Esophagus muscularis mucosa (tissue), 4 donors: ENCODE results near the gene SLIT1. TPM values are rescaled to one million over a fixed set of nuclear protein-coding genes. Genes with fewer than 3 reads are reported as not detected.

Source experiments
- DNase-seq: peaks from one replicate; pipeline ENCODE4 v3.0.0-alpha.2; 2017; ENCODE audit errors: extremely low spot score
- H3K27ac ChIP-seq, 4 donors: fragments of 200-600 bp; sonication (generic); replicated peaks in 1 of 4; 1 replicate in 3 of 4; 2 replicates in 1 of 4; pipeline ENCODE4 v1.5.1; 2016 to 2019; ENCODE audit warnings: mild to moderate bottlenecking in 1 of 4
- H3K27me3 ChIP-seq, 4 donors: fragments of 200-600 bp; sonication (generic); one replicate each; pipeline versions ENCODE4 v1.5.1 to v1.6.0; 2016 to 2019
- H3K36me3 ChIP-seq, 4 donors: fragments of 200-600 bp; sonication (generic); one replicate each; pipeline ENCODE4 v1.5.1; 2016 to 2019
- H3K4me1 ChIP-seq, 4 donors: fragments of 200-600 bp; sonication (generic); one replicate each; pipeline ENCODE4 v1.5.1; 2016 to 2019
- H3K4me3 ChIP-seq, 4 donors: fragments of 200-600 bp; sonication (generic); 1 replicate in 2 of 4; 2 replicates in 2 of 4; pipeline ENCODE4 v1.5.1; 2016 to 2019; ENCODE audit warnings: mild to moderate bottlenecking in 4 of 4, moderate library complexity in 1 of 4
- H3K9me3 ChIP-seq, 4 donors: fragments of 200-600 bp; sonication (generic); 1 replicate in 3 of 4; 2 replicates in 1 of 4; pipeline ENCODE4 v1.5.1; 2016 to 2019
- EP300 ChIP-seq: sonication (generic); formaldehyde crosslinking; IDR thresholded peaks from one replicate; pipeline ENCODE4 v1.6.1; 2017; ENCODE audit warnings: antibody characterized with exemption
- POLR2A ChIP-seq: fragments of 450-650 bp; IDR thresholded peaks from one replicate; pipeline ENCODE4 v1.6.1; 2017; ENCODE audit warnings: antibody characterized with exemption, moderate library complexity, mild to moderate bottlenecking, low read depth
- POLR2AphosphoS5 ChIP-seq, 2 donors: sonication (generic); formaldehyde crosslinking; IDR thresholded peaks; one replicate each; pipeline ENCODE4 v1.6.1; 2017; ENCODE audit warnings: antibody characterized with exemption in 2 of 2
- WGBS: methylation state at CpG from one replicate; pipeline ENCODE4 v1.1.5; 2018; 5-methylcytosine and 5-hydroxymethylcytosine counted together
- intact Hi-C: fragments of 100-400 bp; cut with DNase I; formaldehyde crosslinking; loops from one replicate; pipeline ENCODE4 v1.15.1; 2023
- total RNA-seq, 4 donors: library from RNA; depleted of rRNA; stranded (reverse); fragments of >200 nt; gene quantifications; one replicate each; pipeline versions ENCODE4 v1.1.0 to v1.2.1, GENCODE V29; 2016
- TF ChIP-seq, protein P1 (sequence below), 3 experiments: fragments of 200-600 bp in 2 of 3; fragments of 450-650 bp in 1 of 3; sonication (generic) in 2 of 3; IDR thresholded peaks; one replicate each; pipeline ENCODE4 v1.5.1; 2017 to 2019; ENCODE audit warnings: antibody characterized with exemption in 3 of 3, mild to moderate bottlenecking in 2 of 3, moderate library complexity in 1 of 3

The SLIT1 gene
- total RNA-seq, 4 donors from 2014 or later = 0.13 to 0.42 (median 0.31) TPM

DNA sequence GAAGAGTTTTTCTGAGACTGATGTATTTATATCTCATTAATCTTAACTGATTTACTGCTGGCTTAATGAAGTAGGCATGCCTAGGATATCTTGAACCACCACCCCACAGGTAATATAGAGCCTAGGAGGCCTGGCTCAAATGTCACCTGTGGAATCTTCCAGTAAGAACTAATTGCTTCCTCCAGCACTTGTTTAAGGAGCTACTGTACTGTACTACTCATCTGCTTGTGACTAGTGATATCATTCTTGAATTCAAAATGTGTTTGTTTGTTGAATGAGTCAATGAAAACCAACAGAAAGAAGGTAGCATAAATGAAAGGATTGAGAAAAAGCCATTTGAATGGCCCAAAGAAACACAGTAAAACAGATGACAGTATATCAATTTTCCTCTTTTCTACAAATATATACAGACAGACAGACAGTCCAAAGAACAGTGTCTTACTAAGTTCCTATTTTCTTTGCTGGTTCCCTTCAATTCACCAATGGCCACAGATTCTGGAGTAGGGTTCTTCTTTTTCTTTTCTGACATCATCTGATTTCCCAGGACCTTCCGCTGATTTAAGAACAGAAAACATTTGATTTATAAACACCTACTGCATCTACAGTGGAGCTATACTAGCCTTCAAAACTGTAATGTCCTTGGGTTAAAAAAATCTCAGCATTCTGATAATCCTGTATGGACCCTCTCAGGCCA is 43.7 kb upstream of the SLIT1 start:
- Histone ChIP-seq H3K9me3 (no peaks in the 10 kb centered on the region), H3K36me3 (peaks cover 19 to 62% (median 33%) of the 10 kb centered on the region in 4 donors), H3K4me1 (no peaks in the 10 kb centered on the region), H3K27me3 (no peaks in the 10 kb centered on the region), H3K27ac (no peak overlapping the region), H3K4me3 (no peak overlapping the region)
- WGBS = 91% methylated on average over 1 of the region's 1 CpG
- TF ChIP-seq, protein P1, sequence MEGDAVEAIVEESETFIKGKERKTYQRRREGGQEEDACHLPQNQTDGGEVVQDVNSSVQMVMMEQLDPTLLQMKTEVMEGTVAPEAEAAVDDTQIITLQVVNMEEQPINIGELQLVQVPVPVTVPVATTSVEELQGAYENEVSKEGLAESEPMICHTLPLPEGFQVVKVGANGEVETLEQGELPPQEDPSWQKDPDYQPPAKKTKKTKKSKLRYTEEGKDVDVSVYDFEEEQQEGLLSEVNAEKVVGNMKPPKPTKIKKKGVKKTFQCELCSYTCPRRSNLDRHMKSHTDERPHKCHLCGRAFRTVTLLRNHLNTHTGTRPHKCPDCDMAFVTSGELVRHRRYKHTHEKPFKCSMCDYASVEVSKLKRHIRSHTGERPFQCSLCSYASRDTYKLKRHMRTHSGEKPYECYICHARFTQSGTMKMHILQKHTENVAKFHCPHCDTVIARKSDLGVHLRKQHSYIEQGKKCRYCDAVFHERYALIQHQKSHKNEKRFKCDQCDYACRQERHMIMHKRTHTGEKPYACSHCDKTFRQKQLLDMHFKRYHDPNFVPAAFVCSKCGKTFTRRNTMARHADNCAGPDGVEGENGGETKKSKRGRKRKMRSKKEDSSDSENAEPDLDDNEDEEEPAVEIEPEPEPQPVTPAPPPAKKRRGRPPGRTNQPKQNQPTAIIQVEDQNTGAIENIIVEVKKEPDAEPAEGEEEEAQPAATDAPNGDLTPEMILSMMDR (IDR thresholded peaks at IDR 0.05) = no peak
- TF ChIP-seq EP300 = no peak
- no peak for TF ChIP-seq POLR2A
- TF ChIP-seq POLR2AphosphoS5 (IDR thresholded peaks at IDR 0.05) = no peak
- intact Hi-C loops = no loop called here
- no peak for DNase-seq

DNA sequence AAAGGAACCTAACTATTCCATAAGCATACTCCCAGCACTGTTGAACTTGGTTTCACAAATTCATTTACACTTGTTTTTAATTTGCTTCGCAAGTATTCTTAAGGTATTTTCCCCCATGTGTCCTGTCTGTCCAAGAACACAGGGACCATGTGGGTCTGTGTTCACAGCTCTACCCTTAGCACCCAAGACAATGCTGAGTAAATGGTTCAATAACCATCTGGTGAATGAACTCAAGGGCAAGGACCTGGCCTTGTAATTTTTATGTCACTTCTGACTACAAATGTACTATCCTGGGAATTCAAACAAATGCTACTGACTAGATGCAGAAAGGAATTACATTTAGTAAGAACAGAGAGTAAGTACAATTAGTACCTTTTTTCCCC is 43.0 kb upstream of the SLIT1 start:
- DNase-seq = no peak
- TF ChIP-seq POLR2AphosphoS5 (IDR thresholded peaks at IDR 0.05) = no peak
- no peak for TF ChIP-seq POLR2A
- TF ChIP-seq EP300 = no peak
- TF ChIP-seq, protein P1 (IDR thresholded peaks at IDR 0.05) = no peak
- 96% methylated on average over 1 of the region's 1 CpG for WGBS
- H3K36me3 ChIP-seq = peaks cover 19 to 60% (median 33%) of the 10 kb centered on the region in 4 donors
- intact Hi-C loops = no loop called here
- no peaks in the 10 kb centered on the region for H3K4me1 ChIP-seq
- no peaks in the 10 kb centered on the region for H3K27me3 ChIP-seq
- H3K27ac ChIP-seq = no peak overlapping the region
- H3K9me3 ChIP-seq = no peaks in the 10 kb centered on the region
- no peak overlapping the region for H3K4me3 ChIP-seq

DNA sequence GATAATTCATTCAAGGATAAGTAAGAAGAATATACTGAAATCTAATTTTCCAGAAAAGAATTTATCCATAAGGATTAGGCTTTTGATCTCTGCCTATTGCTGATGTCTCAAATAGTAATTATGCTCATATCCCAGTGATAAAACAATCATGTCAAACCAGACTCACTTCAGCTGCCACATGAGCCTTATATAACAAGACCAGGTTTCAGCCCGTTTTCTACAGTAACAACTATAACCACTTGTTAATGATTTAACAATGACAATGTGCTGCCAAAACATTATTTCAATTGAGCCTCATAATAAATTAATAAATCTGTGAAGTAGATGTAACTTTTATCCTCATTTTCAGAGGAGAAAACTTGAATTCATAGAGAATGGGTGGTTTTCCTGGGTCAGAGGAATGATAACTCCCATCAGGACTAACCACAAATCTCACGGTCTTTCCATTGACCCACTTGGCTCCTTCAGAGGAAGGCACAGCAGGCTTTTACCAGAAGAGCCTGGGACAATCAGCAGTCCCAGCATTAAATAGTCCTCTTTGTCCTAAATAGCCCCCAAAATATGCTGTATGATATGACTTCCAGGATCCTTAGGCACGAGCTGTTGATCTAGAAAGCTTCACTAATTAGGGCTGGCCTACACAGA is 42.5 kb upstream of the SLIT1 start:
- Histone ChIP-seq H3K36me3 (peaks cover 17 to 60% (median 34%) of the 10 kb centered on the region in 4 donors), H3K9me3 (no peaks in the 10 kb centered on the region), H3K4me3 (no peak overlapping the region), H3K27me3 (no peaks in the 10 kb centered on the region), H3K4me1 (no peaks in the 10 kb centered on the region), H3K27ac (no peak overlapping the region)
- 83% methylated on average over 3 of the region's 3 CpGs for WGBS
- TF ChIP-seq POLR2AphosphoS5 (IDR thresholded peaks at IDR 0.05) (no peak), POLR2A (no peak), EP300 (no peak)
- TF ChIP-seq, protein P1 (IDR thresholded peaks at IDR 0.05) = no peak
- intact Hi-C loops = no loop called here
- DNase-seq = no peak

DNA sequence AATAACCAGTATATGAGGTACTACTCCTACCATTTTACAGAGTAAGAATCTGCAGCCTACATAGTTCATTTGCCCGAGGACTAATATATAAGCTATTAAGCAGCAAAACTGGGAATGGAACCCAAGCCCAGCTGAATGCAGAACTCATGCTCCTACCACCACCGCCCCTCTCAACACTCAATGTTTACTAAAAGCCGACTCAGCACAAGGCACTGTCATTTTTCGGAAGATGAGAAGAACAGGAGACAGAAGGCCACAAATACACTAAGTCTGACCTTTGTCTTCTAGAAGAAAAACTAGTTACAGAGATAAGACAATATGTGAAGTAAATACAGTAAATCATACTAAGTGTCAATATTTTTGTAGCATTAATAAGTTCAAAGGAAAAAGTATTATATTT is 40.6 kb upstream of the SLIT1 start:
- Histone ChIP-seq H3K9me3 (no peaks in the 10 kb centered on the region), H3K4me3 (no peak overlapping the region), H3K36me3 (peaks cover 12 to 58% (median 34%) of the 10 kb centered on the region in 4 donors), H3K4me1 (no peaks in the 10 kb centered on the region), H3K27me3 (no peaks in the 10 kb centered on the region), H3K27ac (no peak overlapping the region)
- DNase-seq = no peak
- intact Hi-C loops = no loop called here
- TF ChIP-seq EP300 (no peak), POLR2A (no peak), POLR2AphosphoS5 (IDR thresholded peaks at IDR 0.05) (no peak)
- TF ChIP-seq, protein P1 (IDR thresholded peaks at IDR 0.05) = no peak
- 88% methylated on average over 4 of the region's 4 CpGs for WGBS
